Right kidney (tissue), 9 donors: ENCODE data around the gene B3GNT2.
A peak's percentile ranks its signal among the peaks of the same experiment; 100 is the strongest.
"Not testable (repeated sequence)": the region's sequence is repeated elsewhere in the genome, so short reads cannot be mapped to it uniquely, and the experiment has no call there.

Experiments used
- DNase-seq: peaks from one replicate; pipeline ENCODE4 v3.0.0-alpha.2; 2016
- long read RNA-seq, 8 donors: transcript quantifications; one replicate each; lab custom pipeline, GENCODE V29; 2026

Gene B3GNT2, protein sequence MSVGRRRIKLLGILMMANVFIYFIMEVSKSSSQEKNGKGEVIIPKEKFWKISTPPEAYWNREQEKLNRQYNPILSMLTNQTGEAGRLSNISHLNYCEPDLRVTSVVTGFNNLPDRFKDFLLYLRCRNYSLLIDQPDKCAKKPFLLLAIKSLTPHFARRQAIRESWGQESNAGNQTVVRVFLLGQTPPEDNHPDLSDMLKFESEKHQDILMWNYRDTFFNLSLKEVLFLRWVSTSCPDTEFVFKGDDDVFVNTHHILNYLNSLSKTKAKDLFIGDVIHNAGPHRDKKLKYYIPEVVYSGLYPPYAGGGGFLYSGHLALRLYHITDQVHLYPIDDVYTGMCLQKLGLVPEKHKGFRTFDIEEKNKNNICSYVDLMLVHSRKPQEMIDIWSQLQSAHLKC
- long read RNA-seq, donor 1, transcript B3GNT2-201 (2 exons, 2,763 nt): major isoform, 19 of 36 reads
- long read RNA-seq, donor 1, partial matches to known transcripts: 17 of 36 reads
- long read RNA-seq, donor 1, other reads (novel, unspliced or antisense): 0 of 36 reads
- long read RNA-seq, donor 2, transcript B3GNT2-201 (2 exons, 2,763 nt): major isoform, 6 of 6 reads
- long read RNA-seq, donor 2, partial matches to known transcripts: 0 of 6 reads
- long read RNA-seq, donor 2, other reads (novel, unspliced or antisense): 0 of 6 reads
- long read RNA-seq, donor 3, transcript B3GNT2-201 (2 exons, 2,763 nt): major isoform, 5 of 5 reads
- long read RNA-seq, donor 3, partial matches to known transcripts: 0 of 5 reads
- long read RNA-seq, donor 3, other reads (novel, unspliced or antisense): 0 of 5 reads
- long read RNA-seq, donor 4, transcript B3GNT2-201 (2 exons, 2,763 nt): major isoform, 17 of 17 reads
- long read RNA-seq, donor 4, partial matches to known transcripts: 0 of 17 reads
- long read RNA-seq, donor 4, other reads (novel, unspliced or antisense): 0 of 17 reads
- long read RNA-seq, donor 5, transcript B3GNT2-201 (2 exons, 2,763 nt): major isoform, 17 of 17 reads
- long read RNA-seq, donor 5, partial matches to known transcripts: 0 of 17 reads
- long read RNA-seq, donor 5, other reads (novel, unspliced or antisense): 0 of 17 reads
- long read RNA-seq, donor 6, transcript B3GNT2-201 (2 exons, 2,763 nt): major isoform, 14 of 14 reads
- long read RNA-seq, donor 6, partial matches to known transcripts: 0 of 14 reads
- long read RNA-seq, donor 6, other reads (novel, unspliced or antisense): 0 of 14 reads
- long read RNA-seq, donor 7, transcript B3GNT2-201 (2 exons, 2,763 nt): major isoform, 15 of 15 reads
- long read RNA-seq, donor 7, partial matches to known transcripts: 0 of 15 reads
- long read RNA-seq, donor 7, other reads (novel, unspliced or antisense): 0 of 15 reads
- long read RNA-seq, donor 8, transcript B3GNT2-201 (2 exons, 2,763 nt): major isoform, 18 of 18 reads
- long read RNA-seq, donor 8, partial matches to known transcripts: 0 of 18 reads
- long read RNA-seq, donor 8, other reads (novel, unspliced or antisense): 0 of 18 reads

DNA sequence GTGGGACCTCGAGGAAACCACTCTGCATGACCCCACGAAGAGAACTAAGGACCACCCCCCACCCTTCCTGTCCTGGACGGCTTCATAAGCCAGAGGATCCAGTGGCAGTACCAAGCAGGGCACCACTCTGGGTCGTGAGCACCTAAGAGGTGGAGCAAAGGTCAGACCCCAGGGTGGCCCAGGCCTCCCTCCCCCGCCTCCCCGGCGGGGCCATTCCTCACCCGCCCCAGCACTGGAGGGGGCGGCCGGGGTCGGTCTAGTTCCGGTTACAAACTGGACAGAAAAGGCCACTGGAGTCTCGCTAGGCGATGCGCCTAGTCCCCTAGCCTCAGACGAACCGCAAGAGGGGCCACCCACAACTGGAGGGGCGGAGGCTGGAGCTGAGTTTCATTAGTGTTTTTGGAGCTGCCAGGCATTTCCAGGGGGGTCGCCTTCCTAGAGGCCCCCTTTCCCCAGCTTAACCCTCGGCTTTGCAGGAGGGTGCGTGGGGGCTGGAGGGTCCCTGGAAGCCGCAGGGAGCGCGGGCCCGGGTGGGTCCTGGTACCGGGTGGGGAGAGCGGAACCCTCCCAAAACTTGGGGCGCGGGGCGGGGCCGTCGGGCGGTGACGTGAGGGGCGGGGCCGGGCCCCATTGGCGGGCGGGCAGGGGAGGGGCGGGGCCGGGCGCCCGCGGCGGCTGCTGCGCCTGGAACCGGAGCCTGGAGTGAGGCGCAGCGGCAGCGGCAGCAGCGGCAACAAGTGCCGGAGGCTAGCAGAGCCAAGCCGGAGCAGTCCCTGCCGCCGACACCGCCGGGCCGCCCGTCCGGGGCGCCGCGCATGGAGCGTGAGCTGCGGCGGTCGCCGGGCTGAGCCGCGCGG, at the start of gene B3GNT2:
B3GNT2 (plus strand) TSS at position 695 of the 857 bp plus-strand sequence. CDS start 26,106 bp downstream, outside the sequence.
- DNase-seq: peak; percentile 79

DNA sequence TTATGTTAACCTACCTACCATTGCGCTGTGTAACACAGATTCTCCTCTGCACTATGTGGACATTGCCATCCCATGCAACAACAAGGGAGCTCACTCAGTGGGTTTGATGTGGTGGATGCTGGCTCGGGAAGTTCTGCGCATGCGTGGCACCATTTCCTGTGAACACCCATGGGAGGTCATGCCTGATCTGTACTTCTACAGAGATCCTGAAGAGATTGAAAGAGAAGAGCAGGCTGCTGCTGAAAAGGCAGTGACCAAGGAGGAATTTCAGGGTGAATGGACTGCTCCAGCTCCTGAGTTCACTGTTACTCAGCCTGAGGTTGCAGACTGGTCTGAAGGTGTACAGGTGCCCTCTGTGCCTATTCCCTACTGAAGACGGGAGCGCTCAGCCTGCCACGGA, 49.1 kb upstream of the B3GNT2 start:
- DNase-seq: not testable (repeated sequence)

DNA sequence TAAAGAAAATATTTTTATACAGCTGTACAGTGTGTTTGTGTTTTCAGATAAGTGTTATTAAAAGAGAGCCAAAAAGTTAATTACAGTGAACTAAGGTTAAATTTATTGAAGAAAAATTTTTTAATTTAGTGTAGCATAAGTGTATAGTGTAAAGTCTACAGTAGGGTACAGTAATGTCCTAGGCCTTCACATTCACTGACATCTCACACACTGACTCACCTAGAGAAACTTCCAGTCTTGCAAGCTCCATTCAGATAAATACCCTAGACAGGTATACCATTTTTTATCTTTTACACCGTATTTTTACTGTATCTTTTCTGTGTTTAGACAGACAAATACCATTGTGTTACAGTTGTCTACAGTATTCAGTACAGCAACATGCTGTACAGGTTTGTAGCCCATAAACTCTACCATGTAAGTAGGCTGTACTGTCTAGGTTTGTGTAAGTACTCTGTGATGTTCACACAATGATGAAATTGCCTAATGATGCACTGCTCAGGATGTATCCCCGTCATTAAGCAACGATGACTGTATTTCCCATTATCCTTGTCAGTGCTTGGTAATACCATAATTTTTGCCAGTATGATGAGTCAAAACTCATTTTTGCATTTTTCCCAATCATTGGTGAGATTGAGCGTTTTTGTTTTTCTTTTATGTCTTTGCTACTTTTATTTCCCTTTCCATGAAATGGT, 48.2 kb upstream of the B3GNT2 start:
- DNase-seq: no peak

DNA sequence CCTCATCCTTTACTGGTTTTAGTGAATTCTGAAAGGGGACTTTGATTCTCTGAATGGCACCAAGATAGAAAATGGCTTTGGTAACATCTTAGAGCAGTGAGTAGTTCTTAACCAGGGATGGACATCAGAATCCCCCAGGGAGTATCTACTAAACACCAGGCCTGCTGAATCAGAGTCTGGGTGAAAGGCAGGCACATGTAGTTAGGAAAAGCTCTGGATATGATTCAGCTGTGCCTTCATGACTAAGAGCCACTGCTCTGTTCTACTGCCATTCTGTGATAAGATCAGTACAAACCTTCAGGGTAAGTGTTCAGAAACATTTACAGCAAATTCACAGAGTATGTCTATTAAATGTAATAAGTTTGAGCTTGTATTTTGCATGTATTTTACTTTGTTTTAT, 46.2 kb upstream of the B3GNT2 start:
- DNase-seq: no peak

DNA sequence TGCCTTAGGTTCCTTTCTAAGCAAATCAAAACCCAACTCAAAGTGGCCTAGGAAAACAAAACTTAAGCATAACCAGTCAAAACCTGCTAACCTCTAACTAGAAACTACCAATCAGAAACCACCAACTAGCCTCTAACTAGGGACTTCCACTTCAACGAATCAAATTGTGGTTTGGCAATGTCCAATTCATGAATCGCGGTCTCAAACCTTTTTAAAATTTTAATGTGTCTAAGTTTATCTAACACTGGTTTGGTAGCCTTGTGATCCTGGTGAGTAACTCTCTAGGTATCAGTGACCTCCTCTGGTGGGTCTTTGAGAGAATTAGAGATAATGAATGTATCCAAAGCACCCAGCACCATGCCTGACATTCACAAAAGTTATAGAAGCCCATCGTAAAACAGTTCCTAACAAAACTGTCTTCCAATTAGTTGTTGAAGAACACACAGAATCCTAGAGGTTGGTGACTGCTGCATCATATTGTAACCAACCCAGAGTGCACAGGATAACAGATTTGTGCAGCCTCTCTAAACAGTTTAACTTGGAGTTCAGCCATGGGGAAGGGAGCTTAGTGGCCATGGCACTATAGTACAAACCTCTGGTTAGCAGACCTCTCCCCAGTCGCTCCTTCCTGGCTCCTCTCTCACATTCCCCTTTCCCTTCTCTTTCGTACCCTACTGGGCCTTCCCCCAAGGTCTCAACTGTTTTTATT, 45.2 kb upstream of the B3GNT2 start:
- DNase-seq: no peak

DNA sequence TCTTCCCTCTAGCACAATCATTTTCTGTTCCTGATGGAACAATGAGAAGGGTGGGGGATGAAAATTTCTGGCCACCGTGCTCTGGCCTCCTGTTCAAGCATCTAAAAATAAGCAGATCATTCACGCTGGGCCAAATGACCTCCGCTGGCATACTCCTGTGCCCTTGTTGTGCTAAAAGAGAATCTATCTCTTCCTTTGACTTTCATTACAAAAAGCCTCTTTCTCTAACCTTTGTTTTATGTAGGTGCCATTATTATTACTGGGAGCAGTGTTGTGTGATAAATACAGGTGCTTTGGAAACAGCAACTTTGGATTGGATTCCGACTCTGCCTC, 44.6 kb upstream of the B3GNT2 start:
- DNase-seq: no peak

DNA sequence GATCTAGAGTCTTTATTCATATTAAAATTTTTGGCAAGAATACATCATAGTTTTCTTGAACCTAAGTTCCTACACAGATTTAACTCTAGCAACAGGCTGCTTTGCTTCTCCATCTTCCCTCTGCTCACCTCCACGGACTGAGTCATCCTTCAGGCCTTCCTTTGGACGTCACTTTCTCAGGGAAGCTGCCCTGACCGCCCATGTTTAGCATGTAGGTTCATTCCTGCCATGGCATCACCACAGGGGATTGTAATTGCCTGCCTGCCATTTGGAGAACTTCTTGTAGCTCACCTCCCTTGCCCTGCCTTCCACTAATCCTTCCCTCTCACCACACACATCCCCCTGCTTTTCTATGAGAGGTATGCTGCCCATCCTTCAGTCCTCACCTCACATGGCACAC, 43.9 kb upstream of the B3GNT2 start:
- DNase-seq: no peak

DNA sequence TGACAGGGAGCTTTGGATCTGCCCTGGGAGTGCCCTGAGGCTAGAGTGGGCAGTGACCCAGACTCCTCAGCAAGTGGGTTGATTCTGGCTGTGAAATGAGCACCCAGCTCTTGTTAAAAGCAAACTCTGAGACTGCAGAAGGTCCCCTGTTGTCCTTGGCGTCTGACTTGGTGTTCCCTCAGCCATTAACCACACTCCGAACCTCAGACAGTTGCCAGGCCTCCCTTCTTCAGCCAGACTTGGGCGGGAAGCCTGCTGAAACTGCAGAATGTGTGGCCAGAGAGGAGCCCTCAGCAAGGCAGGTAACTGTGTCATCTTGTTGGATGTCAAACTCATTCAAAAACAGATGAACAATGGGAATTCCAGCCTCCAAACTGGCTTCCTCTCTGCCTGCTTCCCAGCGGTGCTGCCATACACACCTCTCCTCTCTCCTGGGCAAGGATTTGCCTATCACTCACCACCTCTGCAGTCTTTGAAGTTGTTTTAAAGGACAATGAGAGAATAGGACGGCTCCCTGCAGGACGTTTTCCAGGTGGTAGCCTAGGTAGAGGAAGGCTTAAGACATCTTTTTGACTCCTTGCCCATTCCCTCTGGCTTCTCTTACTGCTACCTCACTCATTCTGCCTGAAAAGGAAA, 38.9 kb upstream of the B3GNT2 start:
- no peak for DNase-seq

DNA sequence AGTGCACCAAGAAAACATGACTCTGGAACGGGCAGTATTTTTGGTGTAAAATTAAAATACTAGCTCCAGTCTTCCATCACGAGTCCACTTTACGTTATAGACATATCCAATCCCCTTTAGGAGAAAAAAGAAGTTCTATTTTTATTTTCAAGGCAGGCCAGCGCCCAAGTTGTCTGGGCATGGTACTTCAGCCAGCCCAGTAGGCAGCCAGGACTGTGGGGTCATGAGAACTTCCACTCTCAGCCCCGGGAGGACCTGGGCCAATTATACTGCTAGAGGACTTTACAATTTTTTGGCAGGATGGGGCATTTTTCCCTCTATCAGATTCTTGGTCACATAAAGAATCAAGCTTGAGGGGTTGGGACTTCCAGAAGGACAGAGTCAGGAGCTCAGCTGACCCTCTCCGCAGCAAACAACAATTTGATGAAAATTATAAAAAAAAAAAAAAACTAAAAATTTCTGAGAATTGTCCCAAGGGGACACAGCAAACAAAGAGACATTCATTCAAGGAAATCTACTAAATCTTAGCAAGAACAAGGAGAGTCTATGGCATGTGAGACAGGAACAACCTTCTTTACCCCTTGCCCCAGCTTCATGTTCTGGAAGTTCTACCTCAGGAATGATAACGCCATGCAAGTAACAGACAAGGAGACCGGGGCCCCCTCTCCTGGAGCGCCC, 37.3 kb upstream of the B3GNT2 start:
- no peak for DNase-seq

DNA sequence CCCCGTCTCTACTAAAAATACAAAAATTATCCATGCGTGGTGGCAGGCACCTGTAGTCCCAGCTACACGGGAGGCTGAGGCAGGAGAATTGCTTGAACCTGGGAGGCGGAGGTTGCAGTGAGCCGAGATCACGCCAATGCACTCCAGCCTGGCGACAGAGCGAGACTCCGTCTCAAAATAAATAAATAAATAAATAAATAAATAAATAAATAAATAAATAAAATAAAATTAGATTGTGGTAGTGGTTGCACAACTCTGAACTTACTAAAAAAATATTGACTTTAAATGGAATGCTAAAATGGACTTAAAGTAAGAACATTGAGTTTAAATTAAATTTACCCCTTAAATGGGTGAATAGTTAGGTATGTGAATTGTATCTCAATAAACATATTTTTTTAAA, 35.2 kb upstream of the B3GNT2 start:
- not testable (repeated sequence) for DNase-seq

DNA sequence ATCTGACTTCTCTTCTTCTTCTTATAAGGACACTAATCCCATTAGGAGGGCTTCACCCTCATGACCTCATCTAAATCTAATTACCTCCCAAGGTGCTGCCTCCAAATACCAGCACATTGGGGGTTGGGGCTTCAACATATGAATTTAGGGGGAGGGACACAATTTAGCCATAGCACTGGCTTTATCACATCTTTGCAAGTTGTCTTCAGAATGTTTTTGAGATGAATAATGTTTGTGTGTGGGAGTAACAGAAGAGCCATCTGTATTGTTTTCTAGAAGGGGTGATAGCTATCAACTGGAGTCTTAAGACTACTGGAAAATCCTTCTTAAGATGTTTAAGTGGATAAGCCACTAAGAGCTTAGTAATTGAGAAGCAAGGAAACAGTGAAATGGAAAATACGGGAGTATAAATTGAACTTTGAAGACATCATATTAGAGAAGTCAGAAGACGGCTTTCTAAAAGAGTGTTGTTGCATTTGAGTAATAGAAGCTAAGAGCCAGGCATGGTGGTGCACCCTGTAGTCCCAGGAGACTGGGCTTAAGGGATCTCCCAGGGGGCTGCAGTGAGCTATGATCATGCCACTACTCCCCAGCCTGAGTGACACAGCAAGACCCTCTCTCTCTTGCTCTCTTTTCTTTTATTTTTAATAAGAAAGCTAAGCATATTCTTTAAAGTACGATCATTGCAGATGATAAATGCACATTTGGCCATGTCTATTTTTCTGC, 32.6 kb upstream of the B3GNT2 start:
- no peak for DNase-seq

DNA sequence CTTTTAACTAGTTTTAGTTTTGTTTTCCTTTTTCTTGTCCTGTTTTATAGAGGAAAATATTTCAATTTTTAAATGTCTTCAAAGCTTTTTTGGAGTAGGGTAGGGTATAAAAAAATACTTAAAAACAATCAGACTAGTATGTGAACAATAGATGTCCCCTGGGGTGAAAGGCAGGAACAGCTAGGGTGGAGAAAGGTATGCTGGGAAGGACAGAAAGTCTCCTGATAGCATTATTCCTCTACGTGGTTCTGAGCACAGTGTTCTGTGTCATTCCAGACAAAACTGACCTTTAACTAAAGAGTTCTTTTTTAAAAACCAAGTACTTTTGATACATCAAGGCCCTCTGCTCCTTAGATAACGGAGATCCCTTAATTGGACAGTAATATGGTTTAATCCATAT, 32.1 kb upstream of the B3GNT2 start:
- no peak for DNase-seq

DNA sequence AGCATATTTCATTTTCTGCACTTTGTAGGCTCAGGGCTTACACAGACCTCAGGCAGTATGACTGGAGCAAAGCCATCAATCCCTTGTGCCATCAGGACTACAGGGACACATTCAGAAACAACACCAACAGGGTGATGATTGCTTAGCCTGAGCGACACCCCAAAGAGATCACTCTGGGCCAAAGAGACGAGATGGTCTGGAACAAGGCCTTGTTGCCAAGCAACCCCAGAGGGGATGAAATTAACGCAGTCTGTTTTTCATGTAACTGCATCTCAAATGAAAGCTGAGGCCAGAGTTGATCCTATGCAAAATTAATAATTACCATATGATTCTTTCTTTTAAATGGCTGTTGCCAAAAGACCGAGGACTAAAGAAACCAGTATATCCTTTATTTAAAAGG, 20.2 kb upstream of the B3GNT2 start:
- DNase-seq: no peak

DNA sequence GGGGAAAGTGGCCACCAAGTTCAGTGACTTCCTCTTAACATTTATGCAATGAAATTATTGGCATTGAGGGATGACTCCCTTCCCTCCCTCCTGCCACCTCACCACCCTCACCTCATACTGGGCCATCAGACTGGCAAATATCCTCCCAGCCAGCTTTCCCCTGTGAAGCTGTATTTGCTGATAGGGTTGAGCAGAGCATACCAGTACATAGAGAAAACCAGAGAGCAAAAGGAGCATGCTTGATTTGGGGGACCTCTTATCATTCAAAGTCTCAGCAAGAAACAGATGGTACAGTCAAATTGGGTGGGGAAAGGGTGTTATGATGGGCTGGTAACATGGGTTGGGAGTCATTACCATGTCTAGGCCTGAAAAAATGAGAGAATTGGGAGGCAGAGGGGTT, 19.1 kb upstream of the B3GNT2 start:
- no peak for DNase-seq

DNA sequence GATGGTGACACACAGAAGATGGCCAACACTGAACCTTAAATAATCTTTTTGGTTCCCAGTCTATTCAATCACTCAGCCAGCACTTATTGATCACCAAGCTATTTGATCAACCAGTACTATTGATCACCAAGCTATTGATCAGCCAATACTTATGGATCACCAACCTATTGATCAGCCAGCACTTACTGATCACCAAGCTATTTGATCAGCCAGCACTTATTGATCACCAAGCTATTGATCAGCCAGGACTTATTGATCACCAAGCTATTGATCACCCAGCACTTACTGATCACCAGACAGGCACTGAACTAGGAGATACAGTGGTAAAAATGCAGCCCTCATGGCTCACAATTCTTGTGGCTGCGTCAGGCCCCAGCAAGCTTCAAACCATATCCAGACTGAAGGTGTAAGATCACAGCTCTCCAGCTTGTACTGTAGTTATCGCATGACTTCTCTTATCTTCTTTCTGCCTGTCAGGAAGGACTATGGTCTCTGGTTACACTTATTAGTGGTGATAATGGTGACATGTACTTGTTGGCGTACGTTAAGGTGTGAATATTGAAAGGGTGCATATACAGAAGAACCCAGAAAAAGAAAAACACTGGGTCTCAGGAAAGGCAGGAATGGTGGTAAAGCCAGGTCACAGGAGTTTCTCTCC, 18.4 kb upstream of the B3GNT2 start:
- DNase-seq: no peak

DNA sequence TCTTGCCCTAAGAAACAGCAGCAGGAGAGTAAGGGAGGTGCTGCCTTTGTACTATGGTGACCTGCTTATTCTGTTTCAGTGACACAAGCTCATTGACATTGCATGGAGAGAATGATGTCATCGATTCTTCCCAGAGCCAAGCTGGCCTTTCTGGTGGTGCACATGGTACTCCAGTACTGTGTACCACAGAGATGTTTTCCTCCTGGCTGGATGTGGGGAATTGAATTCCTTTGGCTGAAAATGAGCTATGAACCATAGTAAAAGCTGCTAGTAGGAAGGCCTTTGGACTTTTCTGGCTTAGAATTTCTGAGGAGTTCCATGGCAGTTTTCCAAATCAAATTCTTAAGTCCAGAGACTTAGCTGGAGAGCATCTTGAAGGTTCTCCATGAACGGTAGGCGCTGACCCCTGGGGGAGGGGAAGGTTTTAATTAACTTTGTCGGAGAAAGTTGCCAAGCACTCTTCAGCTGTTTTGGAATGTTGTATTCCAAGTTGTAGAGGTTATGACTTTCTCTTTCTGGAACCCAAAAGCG, 17.1 kb upstream of the B3GNT2 start:
- no peak for DNase-seq

DNA sequence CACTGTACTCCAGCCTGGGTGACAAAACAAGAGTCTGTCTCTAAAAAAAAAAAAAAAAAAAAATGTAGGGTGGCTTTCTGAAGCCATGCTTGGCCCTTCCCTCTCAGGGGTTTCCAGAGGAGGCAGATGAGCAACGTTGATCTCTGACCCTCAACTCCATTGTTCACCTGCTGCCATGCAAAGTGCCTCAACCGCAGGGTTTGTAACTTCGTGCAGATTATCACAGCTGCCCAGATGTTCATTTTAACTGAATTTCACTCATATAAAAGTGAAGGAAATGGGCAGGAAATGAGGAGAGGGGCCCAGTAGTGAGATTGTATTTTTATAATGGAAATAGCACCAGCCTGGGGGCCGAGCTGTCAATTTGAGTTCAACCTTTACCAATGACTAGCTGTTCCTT, 14.9 kb upstream of the B3GNT2 start:
- DNase-seq: no peak
